ENCODE data around the gene VIM.
"Not testable (repeated sequence)": the region's sequence is repeated elsewhere in the genome, so short reads cannot be mapped to it uniquely, and the experiment has no call there.

The VIM gene

GRCh38 chr10:17240616-17241015 lies 12.6 kb downstream of the VIM start:
- DNase-seq, result no peak
- H3K9me3 Mint-ChIP-seq, result no peaks in the 10 kb centered on the region
- CTCF ChIA-PET, result no interaction called here
- peaks cover 24% of the 10 kb centered on the region for H3K36me3 Mint-ChIP-seq
- H3K27ac Mint-ChIP-seq, result no peak overlapping the region
- H3K27me3 Mint-ChIP-seq, result no peaks in the 10 kb centered on the region
- no peak overlapping the region for H3K4me3 Mint-ChIP-seq
- H3K4me1 Mint-ChIP-seq, result peaks cover 16% of the 10 kb centered on the region

- H3K4me1 Mint-ChIP-seq, result peaks cover 6% of the 10 kb centered on the region
- CTCF ChIA-PET, result interaction anchor here (0.6 to 1.8 kb wide), 5 partner anchors 9 to 15 kb away, joined by 3 to 4 read pairs (median 3); no protein-coding TSS in a partner anchor
- H3K4me3 Mint-ChIP-seq, result no peak overlapping the region
- peak overlapping the region; percentile 64 for H3K27ac Mint-ChIP-seq
- H3K9me3 Mint-ChIP-seq, result no peaks in the 10 kb centered on the region
- peak; percentile 37 for DNase-seq
- no peaks in the 10 kb centered on the region for H3K27me3 Mint-ChIP-seq
- peaks cover 13% of the 10 kb centered on the region for H3K36me3 Mint-ChIP-seq
Measured at GRCh38 chr10:17241611-17242333, 13.7 kb downstream of the VIM start.

- CTCF ChIA-PET, result interaction anchor here (1.4 to 1.5 kb wide), 2 partner anchors 10 to 12 kb away, joined by 6 to 7 read pairs; no protein-coding TSS in a partner anchor
Measured at GRCh38 chr10:17244700-17245365, 16.8 kb downstream of the VIM start.

GRCh38 chr10:17247210-17247609 lies 19.2 kb downstream of the VIM start:
- no peaks in the 10 kb centered on the region for H3K4me1 Mint-ChIP-seq
- H3K27ac Mint-ChIP-seq, result no peak overlapping the region
- CTCF ChIA-PET, result interaction anchor here (1.6 to 1.8 kb wide), 2 partner anchors 10 to 356 kb away, joined by 3 to 6 read pairs; no protein-coding TSS in a partner anchor
- no peak overlapping the region for H3K4me3 Mint-ChIP-seq
- peaks cover 4% of the 10 kb centered on the region for H3K27me3 Mint-ChIP-seq
- no peaks in the 10 kb centered on the region for H3K9me3 Mint-ChIP-seq
- DNase-seq, result no peak
- no peaks in the 10 kb centered on the region for H3K36me3 Mint-ChIP-seq

More at GRCh38 chr10:17244700-17245365, 16.8 kb downstream of the VIM start:
- Mint-ChIP-seq H3K27ac (no peak overlapping the region), H3K36me3 (no peaks in the 10 kb centered on the region), H3K4me3 (no peak overlapping the region), H3K4me1 (peaks cover 6% of the 10 kb centered on the region), H3K27me3 (peaks cover 4% of the 10 kb centered on the region), H3K9me3 (no peaks in the 10 kb centered on the region)
- DNase-seq, result no peak

- CTCF ChIA-PET, result no interaction called here
- Mint-ChIP-seq H3K4me3 (no peak overlapping the region), H3K9me3 (no peaks in the 10 kb centered on the region), H3K36me3 (no peaks in the 10 kb centered on the region), H3K27me3 (peaks cover 4% of the 10 kb centered on the region), H3K27ac (no peak overlapping the region), H3K4me1 (no peaks in the 10 kb centered on the region)
- DNase-seq, result no peak
Measured at GRCh38 chr10:17248964-17249363, 20.9 kb downstream of the VIM start.

- H3K4me1 Mint-ChIP-seq, result no peaks in the 10 kb centered on the region
- CTCF ChIA-PET, result interaction anchor here (0.7 to 1.0 kb wide), 2 partner anchors 49 to 422 kb away, joined by 3 read pairs; no protein-coding TSS in a partner anchor
- no peaks in the 10 kb centered on the region for H3K9me3 Mint-ChIP-seq
- no peak overlapping the region for H3K4me3 Mint-ChIP-seq
- H3K27me3 Mint-ChIP-seq, result peaks cover 8% of the 10 kb centered on the region
- no peaks in the 10 kb centered on the region for H3K36me3 Mint-ChIP-seq
- H3K27ac Mint-ChIP-seq, result no peak overlapping the region
- no peak for DNase-seq
Measured at GRCh38 chr10:17249820-17250219, 21.8 kb downstream of the VIM start.

GRCh38 chr10:17250736-17251135 lies 22.7 kb downstream of the VIM start:
- CTCF ChIA-PET, result interaction anchor here (0.7 to 1.0 kb wide), 2 partner anchors 50 to 423 kb away, joined by 3 read pairs; no protein-coding TSS in a partner anchor
- peaks cover 2% of the 10 kb centered on the region for H3K4me1 Mint-ChIP-seq
- no peak overlapping the region for H3K27ac Mint-ChIP-seq
- peaks cover 8% of the 10 kb centered on the region for H3K27me3 Mint-ChIP-seq
- H3K36me3 Mint-ChIP-seq, result no peaks in the 10 kb centered on the region
- DNase-seq, result no peak
- H3K9me3 Mint-ChIP-seq, result no peaks in the 10 kb centered on the region
- H3K4me3 Mint-ChIP-seq, result no peak overlapping the region

GRCh38 chr10:17254543-17255050 lies 26.6 kb downstream of the VIM start:
- CTCF ChIA-PET, result interaction anchor here (0.9 to 2.2 kb wide), 6 partner anchors 10 to 427 kb away, joined by 3 to 6 read pairs (median 4); no protein-coding TSS in a partner anchor
- not testable (repeated sequence) for H3K9me3 Mint-ChIP-seq, H3K27ac Mint-ChIP-seq, H3K4me3 Mint-ChIP-seq, DNase-seq, H3K36me3 Mint-ChIP-seq
- Mint-ChIP-seq H3K4me1 (peaks cover 14% of the 10 kb centered on the region), H3K27me3 (peaks cover 11% of the 10 kb centered on the region)

GRCh38 chr10:17255512-17255911 lies 27.5 kb downstream of the VIM start:
- no peak overlapping the region for H3K4me3 Mint-ChIP-seq
- H3K36me3 Mint-ChIP-seq, result no peaks in the 10 kb centered on the region
- CTCF ChIA-PET, result interaction anchor here (0.9 to 2.2 kb wide), 4 partner anchors 11 to 413 kb away, joined by 3 to 6 read pairs (median 4); no protein-coding TSS in a partner anchor
- no peak overlapping the region for H3K27ac Mint-ChIP-seq
- peaks cover 1% of the 10 kb centered on the region for H3K9me3 Mint-ChIP-seq
- H3K4me1 Mint-ChIP-seq, result peaks cover 14% of the 10 kb centered on the region
- H3K27me3 Mint-ChIP-seq, result peaks cover 11% of the 10 kb centered on the region
- DNase-seq, result no peak

- Mint-ChIP-seq H3K27ac (no peak overlapping the region), H3K9me3 (peaks cover 1% of the 10 kb centered on the region), H3K27me3 (peaks cover 16% of the 10 kb centered on the region), H3K4me1 (peaks cover 14% of the 10 kb centered on the region), H3K36me3 (no peaks in the 10 kb centered on the region), H3K4me3 (no peak overlapping the region)
- CTCF ChIA-PET, result interaction anchor here (1.0 to 1.8 kb wide), 12 partner anchors 8 to 417 kb away, joined by 3 to 11 read pairs (median 6); no protein-coding TSS in a partner anchor
- DNase-seq, result no peak
Measured at GRCh38 chr10:17256051-17256450, 28.0 kb downstream of the VIM start.

- no peak for DNase-seq
Measured at GRCh38 chr10:17256627-17257026, 28.6 kb downstream of the VIM start.

GRCh38 chr10:17257466-17258321 lies 29.7 kb downstream of the VIM start:
- Mint-ChIP-seq H3K9me3 (peaks cover 12% of the 10 kb centered on the region), H3K4me1 (peaks cover 14% of the 10 kb centered on the region), H3K4me3 (peak overlapping the region; percentile 9), H3K27ac (no peak overlapping the region), H3K27me3 (peaks cover 16% of the 10 kb centered on the region), H3K36me3 (no peaks in the 10 kb centered on the region)
- CTCF ChIA-PET, result interaction anchor here (0.7 to 2.2 kb wide), 16 partner anchors 10 to 432 kb away, joined by 3 to 11 read pairs (median 4); no protein-coding TSS in a partner anchor
- DNase-seq, result peak; percentile 68

More at GRCh38 chr10:17256627-17257026, 28.6 kb downstream of the VIM start:
- peaks cover 14% of the 10 kb centered on the region for H3K4me1 Mint-ChIP-seq
- no peaks in the 10 kb centered on the region for H3K36me3 Mint-ChIP-seq
- H3K4me3 Mint-ChIP-seq, result no peak overlapping the region
- H3K27ac Mint-ChIP-seq, result no peak overlapping the region
- peaks cover 2% of the 10 kb centered on the region for H3K9me3 Mint-ChIP-seq
- H3K27me3 Mint-ChIP-seq, result peaks cover 16% of the 10 kb centered on the region
- CTCF ChIA-PET, result interaction anchor here (0.7 to 1.8 kb wide), 16 partner anchors 9 to 431 kb away, joined by 3 to 11 read pairs (median 4); no protein-coding TSS in a partner anchor

- no peak overlapping the region for H3K4me3 Mint-ChIP-seq
- H3K27ac Mint-ChIP-seq, result no peak overlapping the region
- peaks cover 5% of the 10 kb centered on the region for H3K4me1 Mint-ChIP-seq
- H3K36me3 Mint-ChIP-seq, result peaks cover 2% of the 10 kb centered on the region
- H3K9me3 Mint-ChIP-seq, result peaks cover 28% of the 10 kb centered on the region
- H3K27me3 Mint-ChIP-seq, result peaks cover 20% of the 10 kb centered on the region
- DNase-seq, result no peak
- CTCF ChIA-PET, result no interaction called here
Measured at GRCh38 chr10:17262502-17262901, 34.5 kb downstream of the VIM start.
